Gastrocnemius medialis (tissue), 4 donors: Measurements from ENCODE around the gene ME1. TPM values are rescaled to one million over a fixed set of nuclear protein-coding genes. Genes with fewer than 3 reads are reported as not detected.
"Not testable (repeated sequence)": the region's sequence is repeated elsewhere in the genome, so short reads cannot be mapped to it uniquely, and the experiment has no call there.

ENCODE experiments used
- ATAC-seq, 2 donors: fragments of 150-250 bp; one replicate each; pipeline ENCODE4 v1.9.1; 2016
- DNase-seq, 2 donors: peaks; one replicate each; pipeline ENCODE4 v3.0.0-alpha.2; 2019
- H3K27ac ChIP-seq, 4 donors: fragments of 200-600 bp; sonication (generic); 1 replicate in 1 of 4; 2 replicates in 3 of 4; pipeline ENCODE4 v1.5.1; 2016 to 2018; ENCODE audit warnings: mild to moderate bottlenecking in 2 of 4, moderate library complexity in 1 of 4
- H3K27me3 ChIP-seq, 3 donors: fragments of 200-600 bp; sonication (generic) in 2 of 3; 1 replicate in 1 of 3; 2 replicates in 2 of 3; pipeline versions ENCODE4 v1.5.1 to v1.6.0; 2016 to 2019; ENCODE audit warnings: mild to moderate bottlenecking in 1 of 3, moderate library complexity in 1 of 3
- H3K36me3 ChIP-seq, 2 donors: fragments of 200-600 bp; sonication (generic) in 1 of 2; one replicate each; pipeline ENCODE4 v1.5.1; 2017 to 2018
- H3K4me1 ChIP-seq, 2 donors: fragments of 200-600 bp; sonication (generic) in 1 of 2; one replicate each; pipeline ENCODE4 v1.5.1; 2016 to 2017; ENCODE audit warnings: mild to moderate bottlenecking in 2 of 2
- H3K4me3 ChIP-seq, 4 donors: fragments of 200-600 bp; sonication (generic) in 3 of 4; 1 replicate in 1 of 4; 2 replicates in 3 of 4; pipeline ENCODE4 v1.5.1; 2016 to 2019; ENCODE audit warnings: mild to moderate bottlenecking in 2 of 4
- H3K9me3 ChIP-seq, 3 donors: fragments of 200-600 bp; sonication (generic) in 2 of 3; 1 replicate in 1 of 3; 2 replicates in 2 of 3; pipeline ENCODE4 v1.5.1; 2016 to 2019
- POLR2A ChIP-seq, 2 donors: fragments of 450-650 bp; IDR thresholded peaks; one replicate each; pipeline ENCODE4 v1.6.1; 2017; ENCODE audit warnings: antibody characterized with exemption in 2 of 2, mild to moderate bottlenecking in 2 of 2, moderate library complexity in 2 of 2
- in situ Hi-C, 4 donors: fragments of 200-750 bp; cut with MboI; loops; one replicate each; pipeline versions ENCODE4 v1.15.0 to v1.8.0; 2017; ENCODE audit warnings: low sequenced_read_pairs in 4 of 4
- intact Hi-C: fragments of 100-400 bp; cut with DNase I; formaldehyde crosslinking; loops from one replicate; pipeline ENCODE4 v1.15.1; 2023; ENCODE audit warnings: low total_unique reads
- total RNA-seq, 4 donors: library from RNA; depleted of rRNA; stranded (reverse); fragments of >200 nt; gene quantifications; one replicate each; pipeline versions ENCODE4 v1.1.0 to v1.2.3, GENCODE V29; 2016
- TF ChIP-seq, protein P1 (sequence below), 5 experiments: fragments of 450-650 bp in 3 of 5; fragments of 200-600 bp in 2 of 5; sonication (generic) in 2 of 5; IDR thresholded peaks in 4 of 5; conservative IDR thresholded peaks in 1 of 5; 1 replicate in 4 of 5; 2 replicates in 1 of 5; pipeline ENCODE4 v1.5.1; 2016 to 2019; ENCODE audit warnings: antibody characterized with exemption in 5 of 5, mild to moderate bottlenecking in 3 of 5, moderate library complexity in 3 of 5

ME1 gene
- total RNA-seq, 4 donors from 2014 or later, result 15.6 to 36.8 (median 25.4) TPM

DNA sequence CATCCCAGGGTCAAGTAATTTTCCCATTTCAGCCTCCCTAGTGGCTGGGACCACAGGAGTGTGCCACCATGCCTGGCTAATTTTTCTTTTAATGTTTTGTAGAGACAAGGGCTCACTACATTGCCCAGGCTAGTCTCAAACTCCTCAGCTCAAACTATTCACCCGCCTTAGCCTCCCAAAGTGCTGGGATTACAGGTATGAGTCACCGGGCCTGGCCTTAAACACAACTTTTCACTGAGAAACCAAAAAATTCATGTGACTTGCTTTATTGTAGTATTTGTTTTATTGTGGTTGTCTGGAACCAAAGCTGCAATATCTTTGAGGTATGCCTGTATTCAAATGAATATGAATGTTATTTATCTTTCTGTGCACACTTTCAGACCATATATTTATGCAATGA lies 165.5 kb downstream of the ME1 start:
- Histone ChIP-seq H3K27ac (no peak overlapping the region), H3K27me3 (no peaks in the 10 kb centered on the region), H3K9me3 (no peaks in the 10 kb centered on the region), H3K36me3 (no peaks in the 10 kb centered on the region), H3K4me3 (no peak overlapping the region), H3K4me1 (no peaks in the 10 kb centered on the region)
- ATAC-seq, result no peak
- TF ChIP-seq POLR2A (IDR thresholded peaks at IDR 0.05), result no peak
- TF ChIP-seq, protein P1, sequence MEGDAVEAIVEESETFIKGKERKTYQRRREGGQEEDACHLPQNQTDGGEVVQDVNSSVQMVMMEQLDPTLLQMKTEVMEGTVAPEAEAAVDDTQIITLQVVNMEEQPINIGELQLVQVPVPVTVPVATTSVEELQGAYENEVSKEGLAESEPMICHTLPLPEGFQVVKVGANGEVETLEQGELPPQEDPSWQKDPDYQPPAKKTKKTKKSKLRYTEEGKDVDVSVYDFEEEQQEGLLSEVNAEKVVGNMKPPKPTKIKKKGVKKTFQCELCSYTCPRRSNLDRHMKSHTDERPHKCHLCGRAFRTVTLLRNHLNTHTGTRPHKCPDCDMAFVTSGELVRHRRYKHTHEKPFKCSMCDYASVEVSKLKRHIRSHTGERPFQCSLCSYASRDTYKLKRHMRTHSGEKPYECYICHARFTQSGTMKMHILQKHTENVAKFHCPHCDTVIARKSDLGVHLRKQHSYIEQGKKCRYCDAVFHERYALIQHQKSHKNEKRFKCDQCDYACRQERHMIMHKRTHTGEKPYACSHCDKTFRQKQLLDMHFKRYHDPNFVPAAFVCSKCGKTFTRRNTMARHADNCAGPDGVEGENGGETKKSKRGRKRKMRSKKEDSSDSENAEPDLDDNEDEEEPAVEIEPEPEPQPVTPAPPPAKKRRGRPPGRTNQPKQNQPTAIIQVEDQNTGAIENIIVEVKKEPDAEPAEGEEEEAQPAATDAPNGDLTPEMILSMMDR (IDR thresholded peaks at IDR 0.05 in 4 of 5, conservative IDR thresholded peaks at IDR 0.05 in 1 of 5), result no peak
- in situ Hi-C loops (no loop called here), intact Hi-C loops (no loop called here)
- DNase-seq, result no peak

DNA sequence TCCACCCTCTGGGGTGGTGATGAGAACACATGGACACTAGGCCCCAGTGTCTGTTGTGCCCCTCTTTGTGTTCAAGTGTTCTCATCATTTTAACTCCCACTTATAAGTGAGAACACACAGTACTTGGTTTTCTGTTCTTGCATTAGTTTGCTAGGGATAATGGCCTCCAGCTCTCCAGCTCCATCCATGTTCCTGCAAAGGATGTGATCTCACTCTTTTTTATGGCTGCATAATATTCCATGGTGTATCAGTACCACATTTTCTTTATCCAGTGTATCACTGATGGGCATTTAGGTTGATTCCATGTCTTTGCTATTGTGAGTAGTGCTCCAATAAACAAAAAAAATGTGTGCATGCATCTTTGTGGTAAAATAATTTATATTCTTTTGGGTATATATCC lies 170.3 kb downstream of the ME1 start:
- no peak overlapping the region for H3K27ac ChIP-seq
- H3K4me1 ChIP-seq, result no peaks in the 10 kb centered on the region
- no peaks in the 10 kb centered on the region for H3K9me3 ChIP-seq
- in situ Hi-C loops, result no loop called here
- ATAC-seq, result no peak
- H3K27me3 ChIP-seq, result no peaks in the 10 kb centered on the region
- intact Hi-C loops, result no loop called here
- TF ChIP-seq, protein P1 (IDR thresholded peaks at IDR 0.05 in 4 of 5, conservative IDR thresholded peaks at IDR 0.05 in 1 of 5), result no peak
- no peak for TF ChIP-seq POLR2A (IDR thresholded peaks at IDR 0.05)
- H3K4me3 ChIP-seq, result no peak overlapping the region
- no peaks in the 10 kb centered on the region for H3K36me3 ChIP-seq
- DNase-seq, result no peak

DNA sequence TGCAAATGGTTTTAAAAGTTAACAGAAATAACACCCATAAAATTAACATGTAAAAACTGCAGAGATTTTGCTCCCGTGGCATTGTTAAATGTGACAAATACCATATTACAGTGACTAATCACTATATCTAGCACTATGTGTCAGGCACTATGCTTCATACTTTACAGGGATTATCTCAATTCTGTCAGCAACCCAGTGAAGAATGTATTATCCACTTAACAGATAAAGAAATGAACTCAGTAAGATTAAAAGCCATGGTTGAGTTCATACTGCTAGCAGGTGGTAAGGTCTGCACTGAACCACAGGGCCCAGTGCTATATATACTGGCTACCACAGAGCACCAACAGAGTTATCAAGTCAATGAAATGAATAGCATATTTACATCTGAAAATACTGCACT lies 172.3 kb downstream of the ME1 start:
- Histone ChIP-seq H3K9me3 (no peaks in the 10 kb centered on the region), H3K4me3 (no peak overlapping the region), H3K27me3 (no peaks in the 10 kb centered on the region), H3K36me3 (no peaks in the 10 kb centered on the region), H3K4me1 (no peaks in the 10 kb centered on the region), H3K27ac (no peak overlapping the region)
- in situ Hi-C loops (no loop called here), intact Hi-C loops (no loop called here)
- no peak for ATAC-seq
- TF ChIP-seq POLR2A (IDR thresholded peaks at IDR 0.05), result no peak
- TF ChIP-seq, protein P1 (IDR thresholded peaks at IDR 0.05 in 4 of 5, conservative IDR thresholded peaks at IDR 0.05 in 1 of 5), result no peak
- DNase-seq, result no peak

GRCh38 chr6:83257791-83258190 lies 173.1 kb downstream of the ME1 start:
- Histone ChIP-seq H3K36me3 (no peaks in the 10 kb centered on the region), H3K4me3 (no peak overlapping the region), H3K27ac (no peak overlapping the region), H3K27me3 (no peaks in the 10 kb centered on the region), H3K4me1 (no peaks in the 10 kb centered on the region), H3K9me3 (no peaks in the 10 kb centered on the region)
- intact Hi-C loops (no loop called here), in situ Hi-C loops (no loop called here)
- DNase-seq, result no peak
- ATAC-seq, result no peak
- no peak for TF ChIP-seq POLR2A (IDR thresholded peaks at IDR 0.05)

- H3K4me3 ChIP-seq, H3K9me3 ChIP-seq, DNase-seq, H3K27me3 ChIP-seq, H3K27ac ChIP-seq, in situ Hi-C loops, ATAC-seq, intact Hi-C loops, H3K4me1 ChIP-seq, H3K36me3 ChIP-seq: not testable (repeated sequence)
These were observed 174.1 kb downstream of the ME1 start for GRCh38 chr6:83256719-83257118.

- no peaks in the 10 kb centered on the region for H3K9me3 ChIP-seq
- H3K4me3 ChIP-seq, result no peak overlapping the region
- DNase-seq, result no peak
- no peak for ATAC-seq
- in situ Hi-C loops (no loop called here), intact Hi-C loops (no loop called here)
- no peaks in the 10 kb centered on the region for H3K4me1 ChIP-seq
- H3K27ac ChIP-seq, result no peak overlapping the region
- no peaks in the 10 kb centered on the region for H3K36me3 ChIP-seq
- no peak for TF ChIP-seq POLR2A (IDR thresholded peaks at IDR 0.05)
- TF ChIP-seq, protein P1 (IDR thresholded peaks at IDR 0.05 in 4 of 5, conservative IDR thresholded peaks at IDR 0.05 in 1 of 5), result no peak
- H3K27me3 ChIP-seq, result no peaks in the 10 kb centered on the region
These were observed 178.1 kb downstream of the ME1 start for GRCh38 chr6:83252719-83253118.
